Tibial artery (tissue), 4 donors: ENCODE data around the gene COX7A1.
A peak's percentile ranks its signal among the peaks of the same experiment; 100 is the strongest.

Source experiments
- DNase-seq, 2 donors: peaks; one replicate each; pipeline ENCODE4 v3.0.0-alpha.2; 2019
- H3K27ac ChIP-seq, 2 donors: fragments of 200-600 bp; sonication (generic) in 1 of 2; 1 replicate in 1 of 2; 2 replicates in 1 of 2; pipeline ENCODE4 v1.5.1; 2018 to 2019; ENCODE audit warnings: mild to moderate bottlenecking in 1 of 2
- H3K27me3 ChIP-seq, 2 donors: fragments of 200-600 bp; sonication (generic) in 1 of 2; one replicate each; pipeline versions ENCODE4 v1.5.1 to v1.6.0; 2016 to 2019
- H3K36me3 ChIP-seq, 3 donors: fragments of 200-600 bp; sonication (generic) in 2 of 3; one replicate each; pipeline ENCODE4 v1.5.1; 2016 to 2019; ENCODE audit warnings: mild to moderate bottlenecking in 2 of 3
- H3K4me1 ChIP-seq, 4 donors: fragments of 200-600 bp; sonication (generic) in 2 of 4; 1 replicate in 3 of 4; 2 replicates in 1 of 4; pipeline ENCODE4 v1.5.1; 2016 to 2019
- H3K4me3 ChIP-seq, 2 donors: fragments of 200-600 bp; sonication (generic) in 1 of 2; 1 replicate in 1 of 2; 2 replicates in 1 of 2; pipeline ENCODE4 v1.5.1; 2018 to 2019; ENCODE audit warnings: mild to moderate bottlenecking in 2 of 2
- H3K9me3 ChIP-seq, 3 donors: fragments of 200-600 bp; sonication (generic) in 1 of 3; one replicate each; pipeline ENCODE4 v1.5.1; 2016 to 2019
- CTCF ChIP-seq, 2 experiments: fragments of 200-600 bp in 1 of 2; fragments of 450-650 bp in 1 of 2; IDR thresholded peaks; one replicate each; pipeline ENCODE4 v1.5.1; 2017 to 2019; ENCODE audit warnings: antibody characterized with exemption in 2 of 2, mild to moderate bottlenecking in 1 of 2, moderate library complexity in 1 of 2
- intact Hi-C: fragments of 100-400 bp; cut with DNase I; formaldehyde crosslinking; loops from one replicate; pipeline ENCODE4 v1.15.0; 2023; ENCODE audit warnings: low total_unique reads

Gene COX7A1

GRCh38 chr19:36160821-36161596 is 8.8 kb upstream of the COX7A1 start:
- no peak overlapping the region for H3K4me3 ChIP-seq
- no peaks in the 10 kb centered on the region for H3K4me1 ChIP-seq
- intact Hi-C loops, result no loop called here
- no peak overlapping the region for H3K27ac ChIP-seq
- no peaks in the 10 kb centered on the region for H3K9me3 ChIP-seq
- no peak for DNase-seq
- TF ChIP-seq CTCF (IDR thresholded peaks at IDR 0.05), result no peak
- peaks cover 2 to 8% (median 2%) of the 10 kb centered on the region in 3 donors for H3K36me3 ChIP-seq
- H3K27me3 ChIP-seq, result no peaks in the 10 kb centered on the region

GRCh38 chr19:36153126-36153525 is 879 bp upstream of the COX7A1 start:
- no peak for TF ChIP-seq CTCF (IDR thresholded peaks at IDR 0.05)
- H3K27ac ChIP-seq, result peak overlapping the region; percentile 99 to 100
- peaks cover 19 to 32% (median 21%) of the 10 kb centered on the region in 3 donors for H3K36me3 ChIP-seq
- no peak for DNase-seq
- no peaks in the 10 kb centered on the region for H3K27me3 ChIP-seq
- H3K9me3 ChIP-seq, result no peaks in the 10 kb centered on the region
- intact Hi-C loops, result loop anchor here (10.0 kb wide), 1 partner anchor 158 kb away; the partner anchor contains the start of gene SDHAF1
- H3K4me1 ChIP-seq, result peaks cover 0 to 30% (median 23%) of the 10 kb centered on the region in 4 donors
- H3K4me3 ChIP-seq, result peak overlapping the region; percentile 68 to 82

GRCh38 chr19:36152019-36152351 is 262 bp downstream of the COX7A1 start:
- Histone ChIP-seq H3K9me3 (no peaks in the 10 kb centered on the region), H3K27me3 (no peaks in the 10 kb centered on the region), H3K36me3 (peaks cover 28 to 43% (median 32%) of the 10 kb centered on the region in 3 donors), H3K27ac (peak overlapping the region; percentile 99 to 100), H3K4me3 (peak overlapping the region; percentile 68 to 82), H3K4me1 (peaks cover 0 to 30% (median 23%) of the 10 kb centered on the region in 4 donors)
- TF ChIP-seq CTCF (IDR thresholded peaks at IDR 0.05), result no peak
- DNase-seq, result no peak
- intact Hi-C loops, result loop anchor here (10.0 kb wide), 1 partner anchor 157 kb away; the partner anchor contains the start of gene SDHAF1

GRCh38 chr19:36151144-36152018 is 866 bp downstream of the COX7A1 start:
- H3K4me1 ChIP-seq, result peaks cover 0 to 30% (median 23%) of the 10 kb centered on the region in 4 donors
- peaks cover 34 to 49% (median 38%) of the 10 kb centered on the region in 3 donors for H3K36me3 ChIP-seq
- H3K9me3 ChIP-seq, result no peaks in the 10 kb centered on the region
- peak; percentile 76 to 90 for DNase-seq
- intact Hi-C loops, result loop anchor here (10.0 kb wide), 1 partner anchor 157 kb away; the partner anchor contains the start of gene SDHAF1
- H3K27ac ChIP-seq, result peak overlapping the region; percentile 99 to 100
- H3K27me3 ChIP-seq, result no peaks in the 10 kb centered on the region
- no peak for TF ChIP-seq CTCF (IDR thresholded peaks at IDR 0.05)
- peak overlapping the region; percentile 68 to 82 for H3K4me3 ChIP-seq

GRCh38 chr19:36150586-36150985 is 1.7 kb downstream of the COX7A1 start:
- Histone ChIP-seq H3K27me3 (no peaks in the 10 kb centered on the region), H3K27ac (peak overlapping the region; percentile 99 to 100), H3K4me3 (peak overlapping the region; percentile 68 to 82), H3K4me1 (peaks cover 0 to 30% (median 23%) of the 10 kb centered on the region in 4 donors), H3K36me3 (peaks cover 42 to 57% (median 46%) of the 10 kb centered on the region in 3 donors), H3K9me3 (no peaks in the 10 kb centered on the region)
- no peak for TF ChIP-seq CTCF (IDR thresholded peaks at IDR 0.05)
- intact Hi-C loops, result loop anchor here (10.0 kb wide), 1 partner anchor 156 kb away; the partner anchor contains the start of gene SDHAF1
- DNase-seq, result no peak
